Skeletal muscle tissue (tissue), 4 donors: ENCODE data around the gene PPARA. TPM values are rescaled to one million over a fixed set of nuclear protein-coding genes. Genes with fewer than 3 reads are reported as not detected.

Experiments
- H3K27ac ChIP-seq: one replicate; pipeline ENCODE4 v1.7.0; 2013; ENCODE audit warnings: mild to moderate bottlenecking, low read depth, low read length, inconsistent platforms
- H3K27me3 ChIP-seq, 3 donors: one replicate each; pipeline ENCODE4 v1.7.0; 2013; ENCODE audit warnings: low read length in 3 of 3; ENCODE audit not compliant: control insufficient read depth in 3 of 3, insufficient read depth in 3 of 3
- H3K36me3 ChIP-seq, 3 donors: one replicate each; pipeline ENCODE4 v1.7.0; 2013; ENCODE audit warnings: low read length in 3 of 3; ENCODE audit not compliant: control insufficient read depth in 3 of 3, insufficient read depth in 3 of 3
- H3K4me1 ChIP-seq, 3 donors: one replicate each; pipeline ENCODE4 v1.7.0; 2013; ENCODE audit warnings: low read length in 3 of 3, mild to moderate bottlenecking in 3 of 3; ENCODE audit not compliant: control insufficient read depth in 3 of 3, insufficient read depth in 3 of 3
- H3K4me3 ChIP-seq, 3 donors: one replicate each; pipeline ENCODE4 v1.7.0; 2013; ENCODE audit warnings: low read length in 3 of 3
- H3K9ac ChIP-seq, 3 donors: one replicate each; pipeline ENCODE4 v1.7.0; 2013; ENCODE audit warnings: low read length in 3 of 3, mild to moderate bottlenecking in 3 of 3, moderate library complexity in 2 of 3, low read depth in 1 of 3
- H3K9me3 ChIP-seq, 3 donors: one replicate each; pipeline ENCODE4 v1.7.0; 2013; ENCODE audit warnings: low read length in 3 of 3; ENCODE audit not compliant: control insufficient read depth in 3 of 3
- total RNA-seq: library from RNA; depleted of rRNA; stranded (reverse); fragments of >200 nt; gene quantifications from one replicate; pipeline ENCODE4 v1.2.3, GENCODE V29; 2014
- donor health status: Osteomylitis.

The PPARA gene
- total RNA-seq, 1 donor from 2014 or later = 18.8 TPM

- H3K9me3 ChIP-seq = no peaks in the 10 kb centered on the region
- peak overlapping the region; percentile 68 to 94 (median 81) for H3K9ac ChIP-seq
- no peaks in the 10 kb centered on the region for H3K27me3 ChIP-seq
- peak overlapping the region; percentile 93 for H3K27ac ChIP-seq
- H3K36me3 ChIP-seq = peaks cover 3 to 6% (median 4%) of the 10 kb centered on the region in 3 donors
- H3K4me3 ChIP-seq = peak overlapping the region; percentile 66 to 81 (median 78)
- peaks cover 42 to 57% (median 52%) of the 10 kb centered on the region in 3 donors for H3K4me1 ChIP-seq
Measured at GRCh38 chr22:46149512-46150033, 753 bp upstream of the PPARA start.

DNA sequence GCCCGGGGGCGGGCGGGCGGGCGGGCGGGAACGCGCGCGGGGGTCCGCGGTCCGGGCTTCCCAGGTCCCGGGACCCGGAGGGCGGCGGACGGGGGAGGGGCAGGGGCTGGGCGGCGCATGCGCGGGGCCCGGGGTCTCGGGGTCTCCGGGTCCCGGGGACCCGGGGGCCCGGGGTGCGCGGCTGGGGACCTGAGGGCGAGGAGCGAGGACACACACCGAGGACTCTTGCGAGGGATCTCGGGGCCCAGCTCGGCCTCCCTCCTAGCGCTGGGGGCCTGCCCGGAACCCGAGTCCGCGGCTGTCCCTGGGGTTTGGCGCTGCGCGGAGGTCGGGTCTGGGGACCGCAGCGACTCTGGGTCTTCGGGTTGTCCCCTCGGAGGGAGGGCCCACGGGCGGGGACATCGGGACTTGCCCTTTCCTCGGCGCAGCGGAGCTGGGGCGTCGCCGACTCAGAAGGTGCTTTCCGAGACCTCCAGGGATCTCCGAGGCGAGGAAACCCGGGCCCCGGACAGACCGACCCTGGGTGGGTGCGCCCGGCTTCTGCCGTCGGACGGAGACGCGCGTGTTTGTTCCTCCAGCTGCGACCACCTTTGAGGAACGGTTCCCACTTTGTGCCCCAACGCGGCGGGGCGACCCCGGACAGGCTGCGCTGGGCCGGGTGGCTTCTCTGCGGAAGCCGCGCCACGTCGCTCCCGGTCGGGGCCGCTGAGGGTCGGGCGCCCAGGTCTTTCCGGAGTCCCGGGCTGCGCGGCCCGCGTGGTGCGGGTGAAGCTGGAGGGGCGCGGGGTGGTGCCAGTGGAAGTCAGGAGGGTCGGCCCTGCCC, 540 bp downstream of the PPARA start:
- peak overlapping the region; percentile 74 to 89 (median 81) for H3K4me3 ChIP-seq
- H3K36me3 ChIP-seq = peaks cover 3 to 6% (median 4%) of the 10 kb centered on the region in 3 donors
- H3K27ac ChIP-seq = peak overlapping the region; percentile 73
- H3K9me3 ChIP-seq = no peaks in the 10 kb centered on the region
- H3K9ac ChIP-seq = peak overlapping the region; percentile 77 to 92 (median 89)
- no peaks in the 10 kb centered on the region for H3K27me3 ChIP-seq
- H3K4me1 ChIP-seq = peaks cover 42 to 53% (median 47%) of the 10 kb centered on the region in 3 donors

- H3K27me3 ChIP-seq = no peaks in the 10 kb centered on the region
- no peak overlapping the region for H3K9ac ChIP-seq
- H3K4me3 ChIP-seq = no peak overlapping the region
- no peak overlapping the region for H3K27ac ChIP-seq
- peaks cover 20 to 32% (median 26%) of the 10 kb centered on the region in 3 donors for H3K4me1 ChIP-seq
- H3K36me3 ChIP-seq = peaks cover 6 to 7% (median 7%) of the 10 kb centered on the region in 3 donors
- H3K9me3 ChIP-seq = no peaks in the 10 kb centered on the region
Measured at GRCh38 chr22:46153930-46154329, 3.6 kb downstream of the PPARA start.

GRCh38 chr22:46156031-46156430, 5.7 kb downstream of the PPARA start:
- Histone ChIP-seq H3K27me3 (no peaks in the 10 kb centered on the region), H3K36me3 (peaks cover 6 to 10% (median 7%) of the 10 kb centered on the region in 3 donors), H3K27ac (no peak overlapping the region)

DNA sequence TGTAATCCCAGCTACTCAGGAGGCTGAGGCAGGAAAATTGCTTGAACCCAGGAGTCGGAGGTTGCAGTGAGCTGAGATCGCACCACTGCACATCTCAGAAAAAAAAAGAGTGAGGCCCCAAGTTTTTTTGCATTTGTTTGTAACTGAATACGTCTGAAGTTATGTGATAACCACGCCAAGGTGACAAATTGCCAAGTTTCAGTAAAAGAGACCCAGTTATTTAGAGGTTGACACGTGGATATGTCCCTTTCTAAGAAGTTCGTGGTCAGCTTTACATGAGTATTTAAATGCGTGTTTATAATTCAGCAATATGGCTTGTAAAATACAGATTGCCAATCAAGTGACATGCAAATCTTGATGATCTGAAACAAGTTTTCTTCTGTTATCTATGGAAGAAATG, 8.0 kb downstream of the PPARA start:
- H3K4me3 ChIP-seq = no peak overlapping the region
- no peak overlapping the region for H3K27ac ChIP-seq
- H3K4me1 ChIP-seq = peaks cover 3 to 12% (median 9%) of the 10 kb centered on the region in 3 donors
- no peak overlapping the region for H3K9ac ChIP-seq
- no peaks in the 10 kb centered on the region for H3K9me3 ChIP-seq
- H3K36me3 ChIP-seq = peaks cover 7 to 21% (median 15%) of the 10 kb centered on the region in 3 donors
- H3K27me3 ChIP-seq = no peaks in the 10 kb centered on the region

More at GRCh38 chr22:46156031-46156430, 5.7 kb downstream of the PPARA start:
- no peak overlapping the region for H3K4me3 ChIP-seq
- no peak overlapping the region for H3K9ac ChIP-seq
- peaks cover 14 to 28% (median 20%) of the 10 kb centered on the region in 3 donors for H3K4me1 ChIP-seq
- H3K9me3 ChIP-seq = no peaks in the 10 kb centered on the region

DNA sequence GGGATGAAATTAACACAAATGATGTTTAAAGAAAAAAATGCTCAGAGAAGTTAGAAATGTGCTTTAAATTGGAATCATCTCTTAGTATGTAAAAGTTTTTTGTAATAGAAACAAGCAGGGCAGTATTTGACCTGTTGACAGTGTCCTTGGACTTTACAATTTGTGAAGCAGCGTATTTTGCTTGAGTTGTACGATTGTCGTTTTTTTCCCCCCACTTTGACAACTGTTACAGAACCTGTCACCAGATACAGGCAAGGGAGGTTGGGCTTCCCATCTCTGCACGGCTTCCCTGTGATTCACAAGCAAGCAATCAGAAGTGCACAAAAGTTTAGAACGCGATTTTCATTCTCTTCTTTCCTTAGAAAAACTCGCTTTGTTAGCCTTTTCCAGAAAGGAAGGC, 8.9 kb downstream of the PPARA start:
- Histone ChIP-seq H3K27ac (no peak overlapping the region), H3K4me3 (no peak overlapping the region), H3K27me3 (no peaks in the 10 kb centered on the region), H3K9me3 (no peaks in the 10 kb centered on the region), H3K9ac (no peak overlapping the region), H3K36me3 (peaks cover 3 to 19% (median 10%) of the 10 kb centered on the region in 3 donors), H3K4me1 (peaks cover 3 to 12% (median 9%) of the 10 kb centered on the region in 3 donors)

DNA sequence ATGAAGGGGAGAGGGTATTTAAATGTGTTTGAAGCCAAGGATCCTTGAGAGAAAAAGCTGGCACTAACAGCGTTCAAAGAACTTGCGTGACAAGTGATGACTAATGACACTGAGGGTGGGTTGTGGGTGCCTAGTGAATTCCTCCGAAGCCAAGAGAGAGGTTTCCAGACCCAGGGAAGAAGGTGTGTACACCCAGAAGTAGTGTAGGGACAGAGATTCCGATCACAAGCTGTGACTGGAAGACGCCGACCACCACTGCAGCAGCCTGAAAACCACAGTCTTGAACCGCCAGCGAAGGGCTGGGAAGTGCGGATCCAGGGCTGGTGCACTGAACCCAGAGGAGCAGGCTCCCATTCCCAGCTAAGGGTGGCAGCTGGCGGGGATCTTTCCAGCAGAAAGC, 9.5 kb downstream of the PPARA start:
- H3K36me3 ChIP-seq = peaks cover 3 to 18% (median 10%) of the 10 kb centered on the region in 3 donors
- no peak overlapping the region for H3K9ac ChIP-seq
- H3K27ac ChIP-seq = no peak overlapping the region
- no peak overlapping the region for H3K4me3 ChIP-seq
- H3K27me3 ChIP-seq = no peaks in the 10 kb centered on the region
- H3K4me1 ChIP-seq = peaks cover 3 to 12% (median 9%) of the 10 kb centered on the region in 3 donors
- no peaks in the 10 kb centered on the region for H3K9me3 ChIP-seq

- Histone ChIP-seq H3K9ac (no peak overlapping the region), H3K36me3 (peaks cover 0 to 14% (median 10%) of the 10 kb centered on the region in 3 donors), H3K27ac (no peak overlapping the region), H3K9me3 (no peaks in the 10 kb centered on the region), H3K4me1 (peaks cover 3 to 12% (median 9%) of the 10 kb centered on the region in 3 donors), H3K27me3 (no peaks in the 10 kb centered on the region), H3K4me3 (no peak overlapping the region)
Measured at GRCh38 chr22:46162285-46162684, 12.0 kb downstream of the PPARA start.

DNA sequence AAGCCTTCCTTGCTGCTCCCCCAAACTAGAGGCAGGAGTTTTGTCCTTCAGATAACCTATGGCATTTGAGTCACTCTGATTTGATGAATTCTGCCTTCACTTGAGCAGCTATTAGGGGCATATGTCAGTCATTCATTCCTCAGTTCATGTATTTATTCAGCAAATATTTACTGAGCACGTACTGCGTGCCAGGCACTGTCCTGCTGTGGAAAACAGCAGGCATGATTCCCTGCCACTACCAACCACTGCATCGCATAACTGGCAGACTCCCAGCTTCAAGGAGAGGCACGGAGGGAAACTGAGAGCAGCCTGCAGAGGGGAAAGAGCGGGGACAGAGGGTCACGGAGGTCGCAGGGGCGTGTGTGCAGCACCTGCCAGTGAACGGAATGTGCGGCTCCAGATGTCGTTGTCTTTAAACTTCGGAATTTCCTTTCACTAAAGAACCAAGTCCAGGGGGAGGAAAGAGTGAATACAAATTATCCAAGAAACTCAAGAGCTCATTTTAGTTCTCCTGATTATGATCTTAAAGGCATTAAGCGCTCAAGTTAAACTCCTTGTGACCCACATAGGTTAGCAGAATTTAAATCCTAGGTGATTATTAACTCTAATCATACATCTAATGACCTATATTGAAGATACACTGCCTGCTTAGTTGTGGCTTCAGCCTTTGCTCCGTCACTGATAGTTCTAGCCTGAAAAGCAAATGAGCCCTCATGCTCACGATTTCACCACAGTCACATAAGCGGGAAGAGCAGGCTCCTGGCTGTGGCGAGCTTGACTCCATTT, 12.6 kb downstream of the PPARA start:
- Histone ChIP-seq H3K27ac (no peak overlapping the region), H3K27me3 (no peaks in the 10 kb centered on the region), H3K9ac (no peak overlapping the region), H3K36me3 (peaks cover 0 to 14% (median 10%) of the 10 kb centered on the region in 3 donors), H3K9me3 (no peaks in the 10 kb centered on the region), H3K4me3 (peak overlapping the region in 1 of 3 donors; percentile 13), H3K4me1 (peaks cover 3 to 12% (median 9%) of the 10 kb centered on the region in 3 donors)
